ENCODE measurements around the gene SMAD6.
"Not testable (repeated sequence)": the region's sequence is repeated elsewhere in the genome, so short reads cannot be mapped to it uniquely, and the experiment has no call there.

Gene SMAD6

DNA sequence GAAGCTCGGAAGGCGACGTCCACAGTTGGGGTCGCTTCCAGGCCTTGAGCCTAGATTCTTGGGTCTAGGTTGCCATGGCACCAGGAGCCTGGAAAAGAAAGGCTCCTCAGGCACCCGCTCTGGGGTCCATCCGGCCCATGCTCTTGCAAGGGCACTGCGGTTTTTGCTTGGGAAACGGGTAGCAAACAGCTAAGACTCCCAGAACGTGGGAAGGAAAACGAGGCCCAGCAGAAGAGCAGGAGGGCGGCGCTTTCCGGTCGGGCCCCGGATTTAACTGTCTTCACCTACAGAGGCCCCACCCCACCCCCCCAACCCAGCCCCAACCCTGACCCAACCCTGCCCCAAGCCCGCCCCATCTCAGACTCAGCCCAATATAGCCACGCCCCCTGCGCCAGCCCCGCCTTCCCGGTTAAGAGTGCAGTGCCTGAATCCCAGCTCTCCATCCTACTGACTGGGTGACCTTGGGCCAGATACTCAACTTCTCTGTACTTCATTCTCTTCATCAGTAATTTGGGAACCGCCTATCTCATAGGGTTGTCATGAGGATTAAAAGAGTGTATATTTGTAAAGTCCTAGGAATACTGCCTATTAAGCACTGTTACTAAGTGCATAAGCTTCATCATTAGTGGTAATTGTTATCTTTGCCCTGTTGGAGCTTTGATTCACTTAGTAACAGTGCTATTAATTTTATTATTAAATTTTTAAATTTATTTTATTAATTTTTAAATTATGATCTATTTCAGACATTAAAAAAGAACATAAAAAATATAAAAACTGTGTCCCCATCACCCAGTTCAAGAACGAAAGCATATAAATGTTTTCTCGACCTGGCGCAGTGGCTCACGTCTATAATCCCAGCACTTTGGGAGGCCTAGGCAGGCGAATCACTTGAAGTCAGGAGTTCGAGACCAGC, 28.4 kb upstream of the SMAD6 start:
- no peak overlapping the region for H3K27ac ChIP-seq
- no peak overlapping the region for H3K4me3 ChIP-seq

DNA sequence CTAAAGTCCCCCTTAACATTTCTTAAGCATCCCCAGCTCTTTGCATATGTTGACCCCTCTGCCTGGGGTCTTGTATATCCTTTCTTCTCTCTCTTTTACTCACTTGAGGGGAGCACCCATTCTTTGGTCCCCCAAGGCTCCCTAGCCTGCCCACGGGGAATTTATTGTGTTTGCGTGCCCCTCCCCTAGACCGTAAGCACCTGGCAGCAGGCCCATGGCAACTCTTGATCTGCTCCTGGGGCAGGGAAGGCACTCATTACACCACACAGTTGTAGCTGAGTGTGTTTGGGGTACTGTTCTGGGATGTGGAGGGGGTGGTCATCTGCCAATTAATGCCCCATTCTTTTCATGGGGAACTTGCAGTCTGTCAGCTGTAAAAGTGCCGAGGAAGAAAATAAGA, 27.3 kb upstream of the SMAD6 start:
- H3K27ac ChIP-seq = no peak overlapping the region
- no peak overlapping the region for H3K4me3 ChIP-seq

DNA sequence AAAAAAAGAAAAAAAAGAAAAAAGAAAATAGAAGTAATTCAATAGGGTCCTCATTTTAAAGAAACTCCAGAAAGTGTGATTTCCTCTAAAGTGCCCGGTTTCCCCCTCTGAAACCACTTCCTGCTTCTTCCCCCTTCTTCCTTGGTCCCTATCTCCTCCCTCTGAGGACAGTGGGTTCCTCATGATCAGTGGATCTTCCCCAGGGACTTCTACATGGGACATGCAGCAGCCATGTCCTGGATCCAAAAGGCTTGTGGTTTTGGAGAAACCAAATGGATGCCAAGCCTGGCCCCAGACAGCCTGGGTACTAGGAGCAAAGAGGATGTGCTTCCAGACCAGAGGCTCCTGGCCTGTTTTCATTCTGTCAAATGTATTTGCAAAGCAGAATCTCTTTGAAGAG, 26.6 kb upstream of the SMAD6 start:
- no peak overlapping the region for H3K27ac ChIP-seq
- no peak overlapping the region for H3K4me3 ChIP-seq

DNA sequence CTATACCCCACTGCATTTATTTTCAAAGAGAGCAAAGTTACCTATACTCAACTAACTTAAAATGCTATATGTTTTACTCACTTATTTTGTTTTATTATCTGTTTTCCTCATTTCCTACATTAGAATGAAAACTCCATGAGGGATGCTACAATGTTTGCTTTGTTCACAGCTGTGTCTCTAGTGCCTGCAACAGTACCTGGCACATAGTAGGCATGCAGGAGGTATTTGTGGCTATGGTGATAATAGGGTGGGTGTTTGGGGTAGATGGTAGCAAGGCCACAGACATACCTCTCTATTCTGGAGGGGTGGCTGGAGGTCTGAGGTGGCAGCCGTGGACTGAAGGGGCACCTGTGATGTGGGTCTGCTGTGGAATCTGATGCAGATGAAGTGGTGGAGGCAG, 24.7 kb upstream of the SMAD6 start:
- H3K4me3 ChIP-seq = no peak overlapping the region
- H3K27ac ChIP-seq = no peak overlapping the region

DNA sequence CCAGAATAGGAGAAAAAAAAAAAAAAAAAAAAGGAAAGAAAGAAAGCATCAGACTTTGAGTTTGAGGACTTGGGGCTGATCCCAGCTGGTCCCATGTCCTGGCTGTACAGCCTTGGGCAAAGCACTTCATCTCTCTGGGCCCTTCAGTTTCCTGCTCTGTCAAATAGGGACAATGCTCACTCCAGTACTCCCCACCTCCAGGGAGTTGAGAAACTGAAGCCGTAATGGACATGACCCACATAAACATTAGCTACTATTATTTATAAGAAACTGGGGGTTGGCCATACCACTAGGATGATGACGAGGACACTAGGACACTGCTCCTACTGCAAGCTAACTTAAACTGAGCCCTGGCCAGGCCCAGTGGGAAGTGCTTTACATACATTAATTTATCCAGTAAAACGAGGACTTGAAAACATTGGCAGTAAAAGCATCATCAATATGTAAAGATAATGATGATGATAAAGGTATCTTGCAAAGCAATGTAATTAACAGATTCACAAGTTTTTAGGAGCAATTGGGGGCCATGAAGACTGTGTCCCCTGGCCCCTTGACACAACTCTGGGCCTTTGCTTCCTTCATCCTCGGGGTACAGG, 22.9 kb upstream of the SMAD6 start:
- no peak overlapping the region for H3K27ac ChIP-seq
- H3K4me3 ChIP-seq = no peak overlapping the region

DNA sequence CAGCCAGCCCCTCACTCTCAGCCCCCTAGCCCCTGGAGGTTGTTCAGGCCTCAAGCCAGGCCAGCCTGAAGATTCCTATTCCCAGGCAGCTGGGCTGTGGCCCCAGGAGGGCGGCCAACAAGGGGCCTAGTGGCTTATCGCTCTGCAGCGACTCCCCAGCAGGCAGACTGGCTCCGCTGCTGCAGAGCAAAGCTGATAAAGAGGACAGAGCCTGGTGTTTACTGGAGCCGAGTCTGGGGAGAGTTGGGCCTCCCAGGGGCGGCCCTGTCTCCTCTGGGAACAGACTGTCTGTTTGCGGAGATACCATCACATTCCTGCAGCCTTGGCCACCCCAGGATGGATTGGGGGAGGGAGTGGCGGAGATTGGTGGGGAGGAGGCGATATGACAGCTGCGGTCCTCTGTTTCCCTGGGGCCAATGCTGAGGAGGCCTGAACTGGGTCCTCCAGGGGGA, 22.4 kb upstream of the SMAD6 start:
- Histone ChIP-seq H3K27ac (no peak overlapping the region), H3K4me3 (no peak overlapping the region)

DNA sequence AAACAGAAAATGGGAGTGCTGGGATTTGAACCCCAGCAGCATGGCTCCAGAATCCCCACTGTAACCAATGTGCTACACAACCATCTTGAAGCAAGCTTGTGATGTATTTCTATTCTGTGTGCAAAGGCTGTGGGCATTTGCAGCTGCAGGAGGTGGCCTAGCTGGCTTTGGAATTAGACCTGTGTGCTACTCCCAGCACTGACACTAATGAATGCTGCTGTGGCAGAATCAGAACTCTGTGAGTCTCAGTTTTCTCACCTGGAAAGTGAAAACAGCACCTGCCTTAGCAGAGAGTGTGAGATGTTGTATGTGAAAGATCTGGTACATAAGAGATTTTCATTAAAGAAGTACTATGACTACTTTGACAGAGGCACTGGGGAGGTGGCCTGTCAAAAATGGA, 21.5 kb upstream of the SMAD6 start:
- H3K27ac ChIP-seq = no peak overlapping the region
- H3K4me3 ChIP-seq = no peak overlapping the region

DNA sequence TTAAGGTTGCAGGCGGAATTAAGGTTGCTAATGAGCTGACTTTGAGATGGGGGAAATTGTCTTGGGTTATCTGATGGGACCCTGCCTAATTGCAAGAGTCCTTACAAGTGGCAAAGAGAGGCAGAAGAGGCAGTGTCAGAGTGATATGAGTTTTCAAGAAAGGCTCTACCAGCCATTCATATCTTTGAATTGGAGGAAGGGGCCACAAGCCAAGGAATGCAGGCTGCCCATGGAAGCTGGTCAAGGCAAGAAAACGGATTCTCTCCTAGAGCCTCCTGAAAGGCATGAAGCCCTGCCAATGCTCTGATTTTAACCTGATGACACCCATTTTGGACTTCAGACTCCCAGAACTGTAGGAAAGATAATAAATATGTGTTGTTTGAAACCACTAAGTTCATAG, 20.6 kb upstream of the SMAD6 start:
- H3K4me3 ChIP-seq = no peak overlapping the region
- H3K27ac ChIP-seq = no peak overlapping the region

DNA sequence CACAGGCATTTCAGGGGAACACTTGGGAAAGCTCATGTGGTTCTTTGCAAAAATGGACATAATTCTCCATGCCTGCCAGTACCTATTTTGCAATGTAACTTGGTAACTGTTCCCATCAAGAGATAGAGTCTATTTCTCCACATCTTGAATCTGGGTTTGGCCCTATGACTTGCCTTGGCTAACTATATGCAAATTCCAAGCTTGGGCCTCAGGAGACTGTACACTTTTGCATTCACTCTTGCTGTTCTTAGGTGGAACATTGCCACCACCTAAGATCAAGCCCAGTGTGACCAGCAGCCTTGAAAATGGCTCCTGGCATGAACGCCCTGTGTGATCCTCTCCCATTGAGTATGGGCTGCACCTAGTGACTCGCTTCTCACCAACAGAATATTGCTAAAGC, 19.8 kb upstream of the SMAD6 start:
- no peak overlapping the region for H3K27ac ChIP-seq

DNA sequence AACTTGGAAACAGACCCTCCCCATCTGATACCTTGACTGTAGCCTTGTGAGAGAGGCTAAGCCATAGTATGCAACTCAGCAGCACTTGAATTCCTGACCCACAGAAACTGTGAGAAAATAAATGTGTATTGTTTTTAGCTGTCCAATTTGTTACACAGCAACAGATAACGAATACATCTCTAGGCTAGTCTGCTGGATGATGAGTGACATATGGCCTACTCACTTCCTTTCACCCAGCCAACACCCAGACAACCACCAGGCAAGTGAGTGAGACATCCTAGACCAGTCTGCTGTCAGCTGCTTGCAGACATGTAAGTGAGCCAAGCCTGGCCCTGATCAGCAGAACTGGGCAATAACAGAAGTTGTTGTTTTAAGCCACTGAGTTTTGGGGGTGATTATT, 19.2 kb upstream of the SMAD6 start:
- Histone ChIP-seq H3K4me3 (no peak overlapping the region), H3K27ac (no peak overlapping the region)

More for the DNA sequence above, 19.8 kb upstream of the SMAD6 start:
- H3K4me3 ChIP-seq = no peak overlapping the region

DNA sequence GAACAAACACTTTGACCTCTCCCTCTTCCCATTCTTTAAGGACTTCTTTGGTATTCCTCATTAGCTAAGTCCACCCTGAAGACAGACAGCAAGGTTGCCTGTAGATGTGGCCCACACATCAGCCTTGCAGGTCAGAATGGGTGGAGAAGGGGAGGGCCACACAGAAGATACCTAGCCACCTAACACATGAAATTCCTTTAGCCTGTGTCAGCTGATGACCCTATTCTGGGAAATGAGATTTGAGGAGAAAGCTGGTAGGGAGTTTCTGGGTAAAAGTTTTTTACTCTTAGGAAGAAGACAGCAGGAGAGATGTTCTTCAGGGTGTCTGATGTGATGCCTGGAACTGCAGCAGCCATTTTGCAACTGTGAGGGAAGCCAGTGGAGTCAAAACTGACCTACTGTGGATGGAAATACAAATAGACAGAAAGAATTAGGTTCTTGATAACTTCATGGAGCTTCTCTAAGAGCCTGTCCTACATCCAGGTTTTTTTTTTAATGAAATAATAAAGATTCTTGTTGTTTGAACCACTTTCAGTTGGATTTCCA, 17.8 kb upstream of the SMAD6 start:
- H3K4me3 ChIP-seq = no peak overlapping the region
- no peak overlapping the region for H3K27ac ChIP-seq

DNA sequence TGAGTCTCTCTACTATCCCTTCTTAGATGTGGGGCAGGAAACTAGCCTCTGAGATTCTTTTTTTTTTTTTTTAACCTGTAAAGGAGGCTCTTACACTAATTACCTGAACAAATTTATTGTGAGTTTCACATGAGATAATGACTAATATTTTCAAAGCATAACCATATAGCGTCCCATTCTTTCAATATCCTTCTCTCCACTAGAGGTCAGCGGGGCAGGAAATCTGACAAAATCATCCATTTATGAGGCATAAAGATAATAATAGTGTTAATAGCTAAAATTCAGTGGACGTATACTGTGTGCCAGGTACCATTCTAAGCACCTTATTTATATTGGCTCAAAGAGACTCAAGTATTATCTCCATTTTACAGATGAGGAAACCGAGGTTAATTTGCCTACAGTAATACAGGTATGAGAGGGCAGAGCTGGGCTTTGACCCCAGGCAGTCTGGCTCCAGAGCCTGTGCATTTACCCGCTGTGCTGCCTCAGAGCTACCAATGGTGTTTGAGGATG, 16.3 kb upstream of the SMAD6 start:
- Histone ChIP-seq H3K27ac (no peak overlapping the region), H3K4me3 (no peak overlapping the region)

DNA sequence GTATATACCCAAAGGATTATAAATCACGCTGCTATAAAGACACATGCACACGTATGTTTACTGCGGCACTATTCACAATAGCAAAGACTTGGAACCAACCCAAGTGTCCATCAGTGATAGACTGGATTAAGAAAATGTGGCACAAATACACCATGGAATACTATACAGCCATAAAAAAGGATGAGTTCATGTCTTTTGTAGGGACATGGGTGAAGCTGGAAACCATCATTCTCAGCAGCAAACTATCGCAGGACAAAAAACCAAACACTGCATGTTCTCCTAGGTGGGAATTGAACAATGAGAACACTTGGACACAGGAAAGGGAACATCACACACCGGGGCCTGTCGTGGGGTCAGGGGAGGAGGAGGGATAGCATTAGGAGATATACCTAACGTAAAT, 11.1 kb upstream of the SMAD6 start:
- not testable (repeated sequence) for H3K27ac ChIP-seq, H3K4me3 ChIP-seq

DNA sequence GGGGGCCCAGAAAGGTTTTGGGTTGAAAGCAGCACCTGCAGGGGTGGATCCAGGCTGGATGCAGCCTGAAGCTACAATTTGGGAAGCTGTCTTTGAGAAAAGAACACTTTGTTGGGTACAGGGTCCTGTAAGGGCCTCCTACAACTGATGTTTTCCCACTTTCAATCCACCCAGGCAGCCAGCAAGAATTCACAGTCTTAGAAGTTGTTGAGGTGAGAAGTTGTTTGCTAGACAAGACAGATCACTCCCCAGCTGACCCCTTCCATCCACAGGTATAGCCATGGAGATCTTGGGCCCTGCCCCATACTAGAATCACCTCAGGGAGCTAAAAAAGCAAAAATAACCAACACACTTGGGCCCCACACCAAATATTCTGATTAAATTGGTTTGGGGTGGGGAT, 10.3 kb upstream of the SMAD6 start:
- H3K27ac ChIP-seq = no peak overlapping the region
- H3K4me3 ChIP-seq = no peak overlapping the region

DNA sequence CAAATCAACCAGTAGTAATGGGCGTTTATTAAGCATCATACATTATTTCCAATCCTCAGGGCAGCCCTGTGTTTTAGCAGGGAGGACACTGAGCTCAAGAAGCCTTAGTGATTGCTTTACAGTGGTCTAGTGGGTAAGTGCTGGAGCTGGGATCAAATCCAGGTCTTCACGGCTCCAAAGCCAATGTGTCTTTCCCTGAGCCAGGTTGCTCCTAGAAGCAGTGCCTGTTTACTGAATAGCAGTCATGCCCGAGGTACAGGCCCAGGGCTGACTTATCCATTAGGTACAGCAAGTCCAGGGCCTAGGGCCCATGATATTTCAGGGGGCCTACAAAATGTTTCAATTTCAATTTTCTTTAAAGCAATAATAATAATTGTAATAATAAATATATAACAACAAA, 9.6 kb upstream of the SMAD6 start:
- Histone ChIP-seq H3K4me3 (no peak overlapping the region), H3K27ac (peak overlapping the region in 1 of 21 experiments; percentile 33)

DNA sequence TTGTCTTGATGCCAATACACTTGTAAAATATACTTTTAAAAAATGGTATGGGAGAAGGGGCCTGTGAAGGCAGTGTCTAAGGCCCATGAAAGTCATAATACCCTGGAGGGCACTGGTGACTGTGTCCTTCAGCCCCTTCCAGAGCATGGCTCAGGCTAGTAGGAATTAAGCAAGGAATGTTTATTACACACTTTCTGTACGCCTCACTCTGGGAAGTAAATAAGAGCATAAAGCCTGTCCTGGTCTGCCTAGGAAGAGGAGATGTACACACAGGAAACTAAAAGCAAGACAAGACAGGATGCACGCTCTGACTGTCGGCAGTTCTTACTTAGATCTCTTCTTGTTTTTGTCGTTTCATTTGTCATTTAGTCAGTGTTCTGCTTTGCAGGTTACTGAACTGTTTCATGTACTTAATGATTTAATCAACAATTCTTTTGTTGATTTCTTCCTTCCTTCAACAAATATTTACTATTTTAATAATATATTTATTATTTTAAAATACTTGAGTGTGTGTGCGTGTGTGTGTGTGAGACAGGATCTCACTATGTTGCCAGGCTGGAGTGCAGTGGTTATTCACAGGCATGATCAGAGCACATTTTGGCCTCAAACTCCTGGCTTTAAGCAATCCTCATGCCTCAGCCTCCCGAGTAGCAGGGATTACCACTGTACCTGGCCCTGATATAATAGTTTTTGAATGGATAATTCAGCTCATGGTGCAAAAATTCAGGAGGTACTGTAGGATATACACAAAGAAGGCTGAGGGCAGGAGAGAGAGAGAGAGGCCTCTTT, 9.0 kb upstream of the SMAD6 start:
- Histone ChIP-seq H3K4me3 (no peak overlapping the region), H3K27ac (peak overlapping the region in 3 of 21 experiments; percentile 32 to 53 (median 33))

DNA sequence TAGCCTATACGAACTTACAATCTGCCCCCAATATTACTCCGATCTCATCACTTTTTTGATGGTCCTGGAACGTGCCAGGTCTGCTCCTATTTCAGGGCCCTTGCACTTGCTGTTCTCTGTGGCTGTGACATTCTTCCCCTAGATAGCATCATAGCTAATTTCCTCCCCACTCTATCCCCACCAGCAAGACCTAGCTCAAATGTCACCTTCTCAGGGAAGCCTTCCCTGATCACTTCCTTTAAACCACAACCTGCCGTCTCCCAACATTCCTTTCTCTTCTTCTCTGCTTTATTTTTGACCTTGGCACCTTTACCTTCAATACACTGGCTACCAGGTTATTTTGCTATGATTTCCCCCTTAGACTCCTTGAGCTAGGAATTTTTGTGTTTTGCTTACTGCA, 5.3 kb upstream of the SMAD6 start:
- no peak overlapping the region for H3K27ac ChIP-seq

DNA sequence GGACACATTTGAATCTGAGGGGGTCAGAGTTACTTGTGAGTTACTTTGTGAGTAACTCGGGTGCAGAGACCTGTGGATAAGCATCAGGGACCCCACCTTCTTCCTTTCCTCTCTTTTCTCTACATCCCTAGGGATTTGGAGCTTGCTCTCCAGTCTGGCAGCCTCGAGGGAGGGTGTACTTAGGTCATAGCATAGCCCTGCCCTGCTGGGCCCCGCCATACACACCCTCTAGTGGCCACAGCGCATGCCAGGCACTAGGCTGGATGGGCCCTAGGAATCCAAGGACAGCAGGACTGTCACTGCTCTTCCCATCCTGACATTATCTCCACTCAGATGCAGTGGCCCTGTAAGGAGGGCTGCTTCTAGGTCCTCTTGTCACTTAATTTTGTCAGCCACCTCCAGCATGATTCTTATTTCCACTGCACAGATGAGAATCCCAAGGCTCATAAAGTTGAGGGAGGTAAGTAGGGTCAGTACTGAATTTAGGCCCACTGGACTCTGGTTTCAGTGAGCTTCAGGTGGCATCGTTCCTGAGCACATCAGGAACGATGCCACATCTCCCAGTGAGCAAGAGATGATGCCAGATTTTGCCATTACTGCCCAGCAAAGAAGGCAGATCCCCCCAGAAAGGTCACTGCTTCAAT, 3.6 kb upstream of the SMAD6 start:
- H3K4me3 ChIP-seq = no peak overlapping the region
- H3K27ac ChIP-seq = no peak overlapping the region

More for the DNA sequence above, 5.3 kb upstream of the SMAD6 start:
- H3K4me3 ChIP-seq = no peak overlapping the region

DNA sequence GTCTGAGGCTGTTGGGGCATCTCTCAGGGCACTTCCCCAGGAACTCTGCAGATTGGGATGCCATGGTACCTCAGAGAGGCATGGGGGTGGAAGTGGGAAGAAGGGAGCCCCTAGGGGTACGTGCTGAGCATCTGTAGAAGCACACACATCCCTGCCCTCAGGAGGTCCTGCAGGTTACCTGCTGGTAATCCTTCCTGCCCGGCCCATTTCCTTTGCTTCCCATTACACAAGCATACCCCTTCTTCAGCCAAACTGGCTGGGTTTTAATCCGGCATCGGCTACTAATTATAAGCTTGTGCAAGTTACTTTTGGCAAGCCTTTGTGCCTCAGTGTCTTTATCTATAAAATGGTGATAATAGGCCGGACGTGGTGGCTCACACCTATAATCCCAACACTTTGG, 3.1 kb upstream of the SMAD6 start:
- Histone ChIP-seq H3K4me3 (no peak overlapping the region), H3K27ac (no peak overlapping the region)

DNA sequence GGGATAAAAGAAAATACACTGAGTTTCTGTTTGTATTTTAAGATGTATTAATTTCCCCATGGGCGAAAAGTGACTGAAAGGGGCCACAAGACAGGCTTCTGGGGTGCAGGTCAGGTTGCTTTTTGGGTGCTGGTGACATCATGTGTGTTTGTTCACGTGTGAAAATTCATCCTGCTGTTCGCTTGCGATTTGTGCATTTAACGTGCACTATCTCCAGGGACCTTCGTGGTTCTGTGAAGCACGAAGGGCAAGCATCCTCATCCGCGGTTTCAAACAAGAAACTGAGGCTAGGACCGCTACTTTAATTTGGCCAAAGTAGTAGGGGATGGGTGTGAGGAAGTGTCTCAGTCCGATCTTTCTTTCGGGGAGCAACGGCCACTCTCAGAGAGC, 1.6 kb upstream of the SMAD6 start:
- Histone ChIP-seq H3K27ac (peak overlapping the region in 6 of 21 experiments; percentile 39 to 85 (median 62)), H3K4me3 (peak overlapping the region; percentile 49 to 69 (median 53))

Data from skin epidermis (tissue), 12 donors.